Testis (tissue), 2 donors: ENCODE data around the gene ADGRD1.

Source experiments
- CTCF ChIP-seq, 3 experiments: fragments of 450-650 bp in 2 of 3; fragments of 200-600 bp in 1 of 3; sonication (generic) in 1 of 3; IDR thresholded peaks; one replicate each; pipeline ENCODE4 v1.5.1; 2016 to 2019; ENCODE audit warnings: antibody characterized with exemption in 3 of 3, mild to moderate bottlenecking in 2 of 3, moderate library complexity in 1 of 3
- POLR2A ChIP-seq: fragments of 450-650 bp; IDR thresholded peaks from one replicate; pipeline ENCODE4 v1.6.1; 2017; ENCODE audit warnings: antibody characterized with exemption, mild to moderate bottlenecking, moderate library complexity

- TF ChIP-seq CTCF (IDR thresholded peaks at IDR 0.05) (no peak), POLR2A (no peak)
Measured at GRCh38 chr12:131097202-131098177, 143.8 kb downstream of the ADGRD1 start.
